ENCODE measurements around the gene ARID3B. TPM values are rescaled to one million over a fixed set of nuclear protein-coding genes. Genes with fewer than 3 reads are reported as not detected.
"Not testable (repeated sequence)": the region's sequence is repeated elsewhere in the genome, so short reads cannot be mapped to it uniquely, and the experiment has no call there.

Gene ARID3B
- total RNA-seq, 1 donor from 2014 or later: 13.1 TPM

DNA sequence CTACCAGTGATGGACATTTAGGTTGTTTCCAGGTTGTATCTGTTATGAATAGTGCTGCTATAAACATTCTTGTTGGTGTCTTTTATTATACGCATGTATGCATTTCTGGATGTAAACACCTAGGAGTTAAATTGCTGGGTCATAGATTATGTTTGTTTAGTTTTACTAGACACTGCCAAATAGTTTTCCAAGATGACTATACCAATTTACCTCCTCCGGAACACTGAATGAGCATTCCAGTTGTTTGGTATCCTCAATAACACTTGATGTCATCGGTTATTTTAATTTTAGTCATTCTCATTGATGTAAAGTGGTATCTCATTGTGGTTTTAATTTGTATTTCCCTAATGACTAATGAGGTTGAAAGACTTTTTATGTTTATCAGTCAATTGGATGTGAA, 36.6 kb upstream of the ARID3B start:
- no peak for DNase-seq (ENCODE audit: low read depth)
- TF ChIP-seq, protein P1, sequence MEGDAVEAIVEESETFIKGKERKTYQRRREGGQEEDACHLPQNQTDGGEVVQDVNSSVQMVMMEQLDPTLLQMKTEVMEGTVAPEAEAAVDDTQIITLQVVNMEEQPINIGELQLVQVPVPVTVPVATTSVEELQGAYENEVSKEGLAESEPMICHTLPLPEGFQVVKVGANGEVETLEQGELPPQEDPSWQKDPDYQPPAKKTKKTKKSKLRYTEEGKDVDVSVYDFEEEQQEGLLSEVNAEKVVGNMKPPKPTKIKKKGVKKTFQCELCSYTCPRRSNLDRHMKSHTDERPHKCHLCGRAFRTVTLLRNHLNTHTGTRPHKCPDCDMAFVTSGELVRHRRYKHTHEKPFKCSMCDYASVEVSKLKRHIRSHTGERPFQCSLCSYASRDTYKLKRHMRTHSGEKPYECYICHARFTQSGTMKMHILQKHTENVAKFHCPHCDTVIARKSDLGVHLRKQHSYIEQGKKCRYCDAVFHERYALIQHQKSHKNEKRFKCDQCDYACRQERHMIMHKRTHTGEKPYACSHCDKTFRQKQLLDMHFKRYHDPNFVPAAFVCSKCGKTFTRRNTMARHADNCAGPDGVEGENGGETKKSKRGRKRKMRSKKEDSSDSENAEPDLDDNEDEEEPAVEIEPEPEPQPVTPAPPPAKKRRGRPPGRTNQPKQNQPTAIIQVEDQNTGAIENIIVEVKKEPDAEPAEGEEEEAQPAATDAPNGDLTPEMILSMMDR (IDR thresholded peaks at IDR 0.05; ENCODE audit: insufficient read depth, low read length, poor library complexity, severe bottlenecking): no peak
- no peaks in the 10 kb centered on the region for H3K36me3 ChIP-seq (ENCODE audit: control insufficient read depth, insufficient read depth, low read length)
- H3K4me3 ChIP-seq (ENCODE audit: low read depth, low read length): no peak overlapping the region
- H3K27me3 ChIP-seq (ENCODE audit: control insufficient read depth, insufficient read depth, low read length): no peaks in the 10 kb centered on the region

GRCh38 chr15:74504836-74505235, 36.2 kb upstream of the ARID3B start:
- Histone ChIP-seq H3K36me3 (ENCODE audit: control insufficient read depth, insufficient read depth, low read length) (no peaks in the 10 kb centered on the region), H3K4me3 (ENCODE audit: low read depth, low read length) (no peak overlapping the region), H3K27me3 (ENCODE audit: control insufficient read depth, insufficient read depth, low read length) (no peaks in the 10 kb centered on the region)
- TF ChIP-seq, protein P1 (IDR thresholded peaks at IDR 0.05; ENCODE audit: insufficient read depth, low read length, poor library complexity, severe bottlenecking): no peak
- no peak for DNase-seq (ENCODE audit: low read depth)

DNA sequence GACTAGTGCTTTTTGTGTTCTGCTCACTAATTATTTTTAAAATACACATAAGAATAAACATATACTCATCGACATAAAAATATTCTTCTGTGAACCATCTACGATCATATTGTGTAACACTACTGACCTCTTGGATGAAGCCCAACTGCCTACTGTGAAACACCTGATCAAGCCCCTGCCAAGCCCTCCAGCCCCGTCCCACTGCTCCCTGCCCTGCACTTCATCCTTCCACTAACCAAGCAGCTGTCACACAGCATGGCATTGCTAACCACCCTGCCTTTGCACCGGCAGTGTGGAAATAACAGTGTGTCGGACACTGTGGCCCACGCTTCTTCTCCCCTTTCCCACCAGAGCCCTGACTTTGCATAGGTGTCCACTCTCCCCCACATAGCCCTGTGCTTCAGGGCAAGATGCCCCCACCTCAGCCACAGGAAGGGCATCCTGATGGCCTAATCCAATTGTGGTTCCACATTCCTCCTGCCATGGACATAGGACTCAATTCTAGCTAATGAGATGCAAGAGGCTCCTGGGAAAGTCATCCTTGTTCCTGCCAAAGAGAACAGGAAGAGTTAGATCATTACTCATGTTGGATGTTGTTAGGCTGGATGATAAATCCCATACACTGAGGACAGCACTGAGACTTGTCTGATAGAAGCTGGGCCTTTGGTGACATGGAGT, 35.0 kb upstream of the ARID3B start:
- DNase-seq (ENCODE audit: low read depth): no peak
- H3K27me3 ChIP-seq (ENCODE audit: control insufficient read depth, insufficient read depth, low read length): no peaks in the 10 kb centered on the region
- H3K36me3 ChIP-seq (ENCODE audit: control insufficient read depth, insufficient read depth, low read length): no peaks in the 10 kb centered on the region
- TF ChIP-seq, protein P1 (IDR thresholded peaks at IDR 0.05; ENCODE audit: insufficient read depth, low read length, poor library complexity, severe bottlenecking): no peak
- no peak overlapping the region for H3K4me3 ChIP-seq (ENCODE audit: low read depth, low read length)

DNA sequence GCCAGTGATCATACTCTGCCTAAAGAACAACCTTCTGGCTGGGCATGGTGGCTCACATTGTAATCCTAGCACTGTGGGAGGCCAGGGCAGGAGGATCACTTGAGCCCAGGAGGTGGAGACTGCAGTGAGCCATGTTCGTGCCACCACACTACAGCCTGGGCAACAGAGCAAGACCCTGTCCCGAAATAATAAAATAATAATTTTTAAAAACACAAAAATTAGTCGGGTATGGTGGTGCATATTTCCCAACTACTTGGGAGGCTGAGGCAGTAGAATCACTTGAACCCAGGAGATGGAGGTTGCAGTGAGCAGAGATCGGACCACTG, 34.5 kb upstream of the ARID3B start:
- H3K4me3 ChIP-seq (ENCODE audit: low read depth, low read length): no peak overlapping the region
- no peaks in the 10 kb centered on the region for H3K36me3 ChIP-seq (ENCODE audit: control insufficient read depth, insufficient read depth, low read length)
- no peak for DNase-seq (ENCODE audit: low read depth)
- TF ChIP-seq, protein P1 (IDR thresholded peaks at IDR 0.05; ENCODE audit: insufficient read depth, low read length, poor library complexity, severe bottlenecking): no peak
- H3K27me3 ChIP-seq (ENCODE audit: control insufficient read depth, insufficient read depth, low read length): no peaks in the 10 kb centered on the region

DNA sequence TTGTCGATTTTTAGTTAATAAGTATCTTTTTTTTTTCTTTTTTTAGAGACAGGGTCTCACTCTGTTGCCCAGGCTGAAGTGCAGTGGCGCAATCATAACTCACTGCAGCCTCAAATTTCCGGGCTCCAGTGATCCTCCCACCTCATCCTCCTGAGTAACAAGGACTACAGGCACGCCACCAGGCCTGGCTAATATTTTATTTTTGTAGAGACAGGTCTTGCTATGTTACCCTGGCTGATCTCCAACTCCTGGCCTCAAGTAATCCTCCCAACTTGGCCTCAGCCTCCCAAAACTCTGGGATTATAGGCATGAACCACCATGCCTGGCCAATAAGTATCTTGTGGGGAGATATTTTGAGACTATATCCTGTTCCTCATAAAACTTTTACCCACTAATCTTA, 29.4 kb upstream of the ARID3B start:
- Histone ChIP-seq H3K4me3 (ENCODE audit: low read depth, low read length) (no peak overlapping the region), H3K27me3 (ENCODE audit: control insufficient read depth, insufficient read depth, low read length) (no peaks in the 10 kb centered on the region), H3K36me3 (ENCODE audit: control insufficient read depth, insufficient read depth, low read length) (no peaks in the 10 kb centered on the region)
- TF ChIP-seq, protein P1 (IDR thresholded peaks at IDR 0.05; ENCODE audit: insufficient read depth, low read length, poor library complexity, severe bottlenecking): no peak
- DNase-seq (ENCODE audit: low read depth): no peak

GRCh38 chr15:74514059-74514458, 27.0 kb upstream of the ARID3B start:
- H3K36me3 ChIP-seq (ENCODE audit: control insufficient read depth, insufficient read depth, low read length); H3K27me3 ChIP-seq (ENCODE audit: control insufficient read depth, insufficient read depth, low read length); DNase-seq (ENCODE audit: low read depth); H3K4me3 ChIP-seq (ENCODE audit: low read depth, low read length): not testable (repeated sequence)

Data from kidney epithelial cell (primary cell).